Measurements from ENCODE around the gene STARD13.

STARD13 gene

GRCh38 chr13:33147832-33148231 is 137.7 kb downstream of the STARD13 start:
- DNase-seq (ENCODE audit: low read depth) = no peak

DNA sequence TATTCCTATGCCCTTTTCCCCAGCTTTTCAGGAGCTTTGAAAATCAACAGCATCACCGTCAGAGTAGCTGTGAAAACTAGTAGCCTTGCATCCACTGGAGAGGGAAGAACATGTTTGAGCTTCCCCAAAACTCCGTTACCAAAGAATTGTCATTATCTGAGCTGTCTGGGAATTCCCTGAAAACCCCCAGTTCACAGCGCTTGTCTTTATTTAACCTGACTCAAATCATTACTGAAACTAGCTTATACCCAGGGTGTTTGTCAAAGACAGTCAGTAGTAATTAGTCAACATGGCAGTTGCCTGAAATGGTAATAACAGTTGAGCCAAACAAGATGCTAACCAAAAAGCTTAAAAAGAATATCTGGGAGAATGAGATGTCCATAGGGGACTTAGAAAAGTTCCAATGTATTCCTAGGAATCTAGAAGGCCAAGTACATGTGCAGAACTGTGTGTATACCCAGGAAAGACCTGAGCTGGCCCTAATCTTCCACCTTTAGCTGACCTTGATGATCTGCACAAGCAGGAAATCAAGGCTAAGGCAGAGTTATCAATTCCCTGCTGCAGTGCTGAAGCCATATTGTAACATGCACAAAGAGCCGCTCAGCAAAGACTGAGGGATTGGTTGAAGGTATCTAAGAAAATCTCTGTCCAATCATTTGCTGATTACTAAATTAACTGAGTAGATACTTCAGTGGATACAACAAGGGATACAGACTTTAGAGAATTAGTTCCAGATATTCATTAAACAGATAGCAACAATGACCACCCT is 138.5 kb downstream of the STARD13 start:
- DNase-seq (ENCODE audit: low read depth) = no peak

GRCh38 chr13:33145667-33146066 is 139.9 kb downstream of the STARD13 start:
- no peak for DNase-seq (ENCODE audit: low read depth)

- no peak for DNase-seq (ENCODE audit: low read depth)
These were observed 141.2 kb downstream of the STARD13 start for GRCh38 chr13:33144358-33144784.

- DNase-seq (ENCODE audit: low read depth) = no peak
These were observed 145.6 kb downstream of the STARD13 start for GRCh38 chr13:33139780-33140535.

GRCh38 chr13:33139184-33139583 is 146.4 kb downstream of the STARD13 start:
- no peak for DNase-seq (ENCODE audit: low read depth)

GRCh38 chr13:33138441-33138840 is 147.1 kb downstream of the STARD13 start:
- DNase-seq (ENCODE audit: low read depth) = no peak

- DNase-seq (ENCODE audit: low read depth) = no peak
These were observed 147.8 kb downstream of the STARD13 start for GRCh38 chr13:33137721-33138120.

DNA sequence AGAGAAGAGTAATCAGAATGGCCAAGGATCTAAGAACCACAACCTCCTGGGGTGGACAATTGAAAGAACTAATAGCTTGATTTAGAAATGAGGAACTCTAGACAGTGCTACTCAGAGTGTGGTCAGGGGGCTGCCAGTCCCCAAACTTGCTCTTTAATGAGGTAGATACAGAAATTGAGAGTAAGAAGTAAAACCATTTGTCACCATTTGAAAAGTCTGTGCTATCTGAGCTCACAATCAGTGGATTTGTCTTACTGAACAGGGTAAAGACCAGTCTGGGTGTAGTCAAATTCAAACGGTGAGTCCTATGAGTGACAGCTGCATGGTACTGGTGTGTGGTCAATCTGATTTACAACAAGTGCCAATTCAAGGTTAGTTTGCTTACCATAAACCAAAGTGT is 150.5 kb downstream of the STARD13 start:
- DNase-seq (ENCODE audit: low read depth) = no peak

GRCh38 chr13:33134213-33134612 is 151.3 kb downstream of the STARD13 start:
- no peak for DNase-seq (ENCODE audit: low read depth)

- DNase-seq (ENCODE audit: low read depth) = no peak
These were observed 152.7 kb downstream of the STARD13 start for GRCh38 chr13:33132644-33133440.

GRCh38 chr13:33129886-33130285 is 155.7 kb downstream of the STARD13 start:
- DNase-seq (ENCODE audit: low read depth) = no peak

- no peak for DNase-seq (ENCODE audit: low read depth)
These were observed 156.3 kb downstream of the STARD13 start for GRCh38 chr13:33129094-33129832.

DNA sequence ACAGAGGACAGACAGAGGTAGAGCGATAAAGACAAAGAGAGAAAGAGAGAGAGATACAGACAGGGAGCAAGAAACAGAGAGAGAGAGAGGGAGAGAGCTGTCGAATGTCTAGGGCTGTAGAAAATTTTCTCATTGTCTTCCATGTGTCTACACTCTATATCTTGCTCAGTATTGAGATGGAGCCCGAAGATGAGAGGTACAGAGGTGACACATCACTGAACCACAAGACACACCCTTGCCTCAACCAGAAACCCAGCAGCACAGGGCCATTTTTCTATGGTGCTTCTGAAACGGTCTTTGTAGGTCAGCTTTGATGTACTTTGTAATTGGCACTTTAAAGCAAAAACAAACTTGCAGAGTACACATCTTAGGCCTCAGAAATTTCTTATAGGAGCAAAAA is 157.4 kb downstream of the STARD13 start:
- DNase-seq (ENCODE audit: low read depth) = no peak

- DNase-seq (ENCODE audit: low read depth) = no peak
These were observed 158.5 kb downstream of the STARD13 start for GRCh38 chr13:33127009-33127551.

DNA sequence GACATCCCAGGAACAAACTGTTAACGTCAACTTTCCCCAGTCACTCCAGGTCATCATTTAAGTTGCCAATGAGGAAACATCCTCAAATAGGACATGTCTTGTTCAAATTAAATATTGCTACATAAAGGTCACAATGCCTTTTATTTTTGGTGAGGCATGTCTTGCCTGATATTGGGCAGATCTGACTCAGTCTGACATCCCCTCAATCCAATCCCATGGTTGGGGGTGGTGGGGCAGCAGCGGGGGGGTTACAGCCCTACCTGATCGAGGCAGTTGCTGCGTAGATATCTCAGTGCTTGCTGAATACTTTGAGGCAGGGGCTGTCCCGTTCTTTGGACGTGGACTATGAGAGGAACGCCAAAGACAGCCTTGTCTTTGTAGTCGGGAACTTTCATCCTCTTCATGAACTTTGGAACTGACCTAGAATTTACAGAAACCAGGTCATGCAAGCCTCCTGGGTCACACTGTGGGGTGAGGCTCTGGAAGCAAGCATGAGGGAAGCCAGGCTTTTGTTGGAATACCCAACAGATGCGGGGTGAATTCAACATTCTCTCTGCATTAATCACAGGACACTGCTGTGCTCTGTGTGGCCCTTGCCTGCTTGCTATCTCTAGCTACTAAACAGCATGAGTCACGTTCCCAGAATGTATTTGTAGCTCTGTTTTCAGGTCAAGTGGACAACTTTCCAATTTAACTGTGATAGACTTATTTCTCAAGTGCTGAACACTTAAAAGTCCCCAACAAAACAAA is 159.6 kb downstream of the STARD13 start:
- DNase-seq (ENCODE audit: low read depth) = no peak

GRCh38 chr13:33123066-33123859 is 162.3 kb downstream of the STARD13 start:
- no peak for DNase-seq (ENCODE audit: low read depth)

- DNase-seq (ENCODE audit: low read depth) = no peak
These were observed 165.6 kb downstream of the STARD13 start for GRCh38 chr13:33119856-33120543.

GRCh38 chr13:33119022-33119781 is 166.4 kb downstream of the STARD13 start:
- no peak for DNase-seq (ENCODE audit: low read depth)
